ENCODE data around the gene FAM120A. TPM values are rescaled to one million over a fixed set of nuclear protein-coding genes. Genes with fewer than 3 reads are reported as not detected.

The FAM120A gene
- total RNA-seq, 1 experiment from 2014 or later, result 80.2 TPM

DNA sequence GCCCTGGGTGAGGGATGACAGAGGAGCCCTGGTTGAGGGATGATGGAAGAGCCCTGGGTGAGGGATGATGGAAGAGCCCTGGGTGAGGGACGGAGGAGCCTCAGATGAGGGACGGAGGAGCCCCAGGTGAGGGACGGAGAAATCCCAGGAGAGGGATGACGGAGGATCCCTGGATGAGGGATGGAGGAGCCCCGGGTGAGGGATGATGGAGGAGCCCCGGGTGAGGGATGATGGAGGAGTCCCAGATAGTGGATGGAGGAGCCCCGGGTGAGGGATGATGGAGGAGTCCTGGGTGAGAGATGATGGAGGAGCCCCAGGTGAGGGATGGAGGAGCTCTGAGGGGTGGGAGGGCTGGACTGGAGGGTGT lies 135.8 kb downstream of the FAM120A start:
- no peak for DNase-seq
- Histone ChIP-seq H3K9me3 (replicated peaks) (0 out of 2 replicates have a peak, but pooled peaks cover 8% of the 10 kb centered on the region), H3K27ac (no peak overlapping the region), H3K27me3 (no peaks in the 10 kb centered on the region), H3K4me1 (no peaks in the 10 kb centered on the region), H3K4me3 (no peak overlapping the region), H3K36me3 (no peaks in the 10 kb centered on the region)

DNA sequence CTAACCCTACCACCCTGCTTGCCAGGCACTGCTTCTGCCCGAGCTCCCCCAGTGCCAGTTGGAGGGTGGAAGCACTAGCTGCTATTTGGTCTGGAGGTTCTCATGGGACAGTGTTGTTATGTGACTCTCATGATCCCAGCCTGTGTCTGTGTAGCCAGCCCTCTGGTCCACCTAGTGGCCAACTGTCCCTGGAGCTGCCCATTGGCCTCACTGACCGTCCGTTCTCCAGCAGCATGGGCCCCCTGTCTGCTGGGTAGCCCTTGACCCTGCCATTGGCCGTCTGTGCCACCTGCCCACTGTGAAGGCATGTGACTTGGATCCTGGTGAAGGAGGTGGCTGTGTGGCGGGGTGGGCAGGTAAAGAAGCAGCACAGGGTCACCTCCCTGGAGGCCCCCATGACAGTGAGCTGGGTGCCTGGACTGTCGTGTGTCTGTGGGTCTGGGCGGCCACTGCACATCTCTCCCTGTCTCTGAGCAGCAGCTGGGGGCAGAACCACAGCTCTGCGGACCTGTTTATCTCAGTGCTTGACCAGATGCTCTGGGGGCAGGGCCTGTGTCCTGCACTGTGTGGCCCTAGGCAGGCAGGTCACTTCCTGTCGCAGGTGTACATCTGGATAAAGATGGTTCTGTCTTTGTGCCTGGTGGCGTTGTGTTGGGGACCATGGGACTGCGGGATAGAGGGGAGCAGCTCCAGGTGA lies 136.3 kb downstream of the FAM120A start:
- DNase-seq, result no peak
- Histone ChIP-seq H3K36me3 (no peaks in the 10 kb centered on the region), H3K4me3 (no peak overlapping the region), H3K9me3 (replicated peaks) (0 out of 2 replicates have a peak, but pooled peaks cover 8% of the 10 kb centered on the region), H3K4me1 (no peaks in the 10 kb centered on the region), H3K27ac (no peak overlapping the region), H3K27me3 (no peaks in the 10 kb centered on the region)

DNA sequence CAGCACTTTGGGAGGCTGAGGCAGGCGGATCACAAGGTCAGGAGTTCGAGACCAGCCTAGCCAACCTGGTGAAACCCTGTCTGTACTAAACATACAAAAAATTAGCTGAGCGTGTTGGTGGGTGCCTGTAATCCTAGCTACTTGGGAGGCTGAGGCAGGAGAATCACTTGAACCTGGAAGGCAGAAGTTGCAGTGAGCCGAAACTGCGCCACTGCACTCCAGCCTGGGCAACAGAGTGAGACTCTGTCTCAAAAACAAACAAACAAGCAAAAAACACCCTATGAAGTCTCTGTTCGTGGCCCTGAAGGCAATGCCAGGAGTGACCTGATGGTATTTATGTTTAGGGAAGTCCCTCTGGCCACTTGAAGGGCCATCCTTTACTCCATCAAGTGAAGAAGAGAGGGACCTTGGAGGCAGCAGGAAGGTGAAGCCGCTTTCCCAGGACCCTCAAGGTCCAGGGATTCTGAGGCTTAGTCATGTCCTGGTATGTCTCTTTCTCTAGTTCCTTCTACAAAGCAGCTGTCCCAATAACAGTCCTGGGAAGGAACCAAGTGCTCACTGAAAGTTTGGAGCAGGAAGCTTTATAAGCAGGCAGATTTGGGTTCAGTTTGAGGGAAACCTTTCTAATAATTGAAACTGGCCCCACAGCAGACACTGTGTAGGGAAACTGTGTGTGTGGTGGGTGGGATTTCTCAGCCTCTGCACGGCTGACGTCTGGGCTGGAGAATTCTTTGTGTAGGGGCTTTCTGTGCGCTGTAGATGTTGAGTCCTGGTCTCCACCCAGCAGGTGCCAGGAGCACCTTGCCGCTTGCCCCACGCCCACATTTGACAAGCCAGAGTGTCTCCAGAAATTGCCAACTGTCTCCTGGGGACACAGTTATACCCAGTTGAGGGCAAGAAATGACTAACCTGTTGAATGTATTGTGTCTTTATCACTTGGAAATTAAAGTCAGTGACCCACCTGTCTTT lies 137.4 kb downstream of the FAM120A start:
- no peak overlapping the region for H3K27ac ChIP-seq
- no peaks in the 10 kb centered on the region for H3K4me1 ChIP-seq

DNA sequence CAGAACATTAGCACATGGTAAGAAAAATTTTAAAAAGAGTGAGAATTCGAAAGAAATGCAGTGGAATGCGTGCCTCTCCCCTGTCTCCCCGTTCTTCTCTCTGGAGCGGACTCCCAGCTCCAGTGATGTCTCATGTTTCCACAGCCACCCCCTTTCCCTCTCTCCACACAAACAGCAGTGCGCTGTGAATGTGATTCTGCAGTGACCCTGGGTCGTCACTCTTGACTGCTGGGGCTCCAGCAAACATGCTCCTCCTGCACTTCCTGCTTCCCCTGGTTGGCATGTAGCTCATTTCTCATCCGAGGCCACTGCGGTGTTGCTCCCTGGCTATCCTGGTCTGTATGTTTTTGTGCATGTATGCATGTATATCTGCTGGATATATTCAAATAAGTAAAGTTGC lies 138.2 kb downstream of the FAM120A start:
- Histone ChIP-seq H3K9me3 (replicated peaks) (0 out of 2 replicates have a peak, but pooled peaks cover under 1% of the 10 kb centered on the region), H3K36me3 (no peaks in the 10 kb centered on the region), H3K27me3 (no peaks in the 10 kb centered on the region), H3K27ac (no peak overlapping the region), H3K4me3 (no peak overlapping the region), H3K4me1 (no peaks in the 10 kb centered on the region)
- peak in 1 of 2 experiments; percentile 29 for DNase-seq

More for the DNA sequence above, 137.4 kb downstream of the FAM120A start:
- DNase-seq, result no peak
- H3K27me3 ChIP-seq, result no peaks in the 10 kb centered on the region
- no peak overlapping the region for H3K4me3 ChIP-seq
- 0 out of 2 replicates have a peak, but pooled peaks cover 5% of the 10 kb centered on the region for H3K9me3 ChIP-seq (replicated peaks)
- no peaks in the 10 kb centered on the region for H3K36me3 ChIP-seq

DNA sequence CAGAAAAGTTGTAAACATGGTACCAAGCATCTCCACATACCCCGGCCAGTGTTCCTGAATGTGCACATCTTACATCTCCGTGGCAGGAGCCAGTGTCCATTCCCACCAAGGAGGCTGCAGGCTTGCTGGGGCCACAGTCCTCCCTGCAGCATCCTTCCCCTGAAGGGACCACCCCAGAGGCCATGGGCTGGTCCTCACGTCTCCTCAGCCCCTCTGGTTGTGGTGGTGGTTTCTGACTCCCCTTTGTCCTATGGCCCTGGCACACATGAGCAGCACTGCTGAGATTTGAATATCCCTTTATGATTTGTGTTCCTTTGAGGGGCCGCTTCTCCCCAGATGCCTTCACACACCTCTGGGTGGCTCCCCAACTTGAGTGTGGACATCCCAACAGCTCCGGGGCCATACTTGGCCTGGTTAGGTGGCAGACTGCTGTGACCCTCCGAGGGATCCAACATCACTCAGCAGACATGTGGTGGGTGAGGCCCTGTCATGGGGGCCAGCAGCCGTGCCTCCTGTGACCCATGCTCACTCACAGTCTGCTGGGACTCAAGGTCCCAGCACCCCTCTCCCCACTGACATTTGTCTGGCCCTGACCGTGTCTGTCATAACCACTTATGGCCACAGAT lies 139.2 kb downstream of the FAM120A start:
- H3K27ac ChIP-seq, result no peak overlapping the region
- no peak for DNase-seq

DNA sequence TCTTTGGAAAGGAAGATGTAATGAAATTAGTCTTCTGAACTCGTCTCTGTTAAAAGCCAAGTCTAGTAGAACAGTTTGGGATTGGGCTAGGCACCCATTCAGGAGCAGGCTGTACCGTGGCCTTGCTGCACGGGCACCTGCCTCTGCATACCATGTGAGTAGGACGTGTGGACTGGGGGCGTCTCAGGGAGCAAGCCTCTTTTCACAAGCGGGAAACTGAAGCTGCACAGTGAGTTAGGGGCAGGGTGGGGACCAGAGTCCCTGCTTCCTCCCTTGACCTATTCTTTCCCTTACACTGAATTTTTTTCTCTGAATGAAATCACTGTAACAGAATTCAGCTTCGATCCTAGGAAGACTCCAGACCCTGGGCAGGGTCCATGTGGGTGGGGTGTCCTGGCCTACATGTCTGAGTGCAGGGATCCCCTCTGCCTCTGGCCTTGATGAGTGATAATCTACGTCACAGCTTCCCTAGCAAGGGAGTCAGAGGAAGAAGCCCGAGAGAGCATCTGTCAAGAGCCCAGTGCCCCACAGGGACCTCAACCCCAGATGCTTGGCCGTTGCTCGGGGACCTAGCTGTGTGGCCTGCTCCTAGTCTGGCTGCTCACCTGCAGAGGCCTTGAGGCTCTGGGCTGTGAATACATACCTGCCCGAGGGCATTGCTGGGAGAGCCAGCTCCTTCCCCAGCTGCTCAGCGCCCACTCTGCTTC lies 140.0 kb downstream of the FAM120A start:
- Histone ChIP-seq H3K27ac (no peak overlapping the region), H3K27me3 (no peaks in the 10 kb centered on the region), H3K4me1 (no peaks in the 10 kb centered on the region), H3K9me3 (replicated peaks) (no peaks in the 10 kb centered on the region), H3K36me3 (peaks cover 5% of the 10 kb centered on the region), H3K4me3 (no peak overlapping the region)
- no peak for DNase-seq

More for the DNA sequence above, 139.2 kb downstream of the FAM120A start:
- H3K27me3 ChIP-seq, result no peaks in the 10 kb centered on the region
- no peaks in the 10 kb centered on the region for H3K9me3 ChIP-seq (replicated peaks)
- H3K4me3 ChIP-seq, result no peak overlapping the region
- H3K36me3 ChIP-seq, result peaks cover 4% of the 10 kb centered on the region
- H3K4me1 ChIP-seq, result no peaks in the 10 kb centered on the region

DNA sequence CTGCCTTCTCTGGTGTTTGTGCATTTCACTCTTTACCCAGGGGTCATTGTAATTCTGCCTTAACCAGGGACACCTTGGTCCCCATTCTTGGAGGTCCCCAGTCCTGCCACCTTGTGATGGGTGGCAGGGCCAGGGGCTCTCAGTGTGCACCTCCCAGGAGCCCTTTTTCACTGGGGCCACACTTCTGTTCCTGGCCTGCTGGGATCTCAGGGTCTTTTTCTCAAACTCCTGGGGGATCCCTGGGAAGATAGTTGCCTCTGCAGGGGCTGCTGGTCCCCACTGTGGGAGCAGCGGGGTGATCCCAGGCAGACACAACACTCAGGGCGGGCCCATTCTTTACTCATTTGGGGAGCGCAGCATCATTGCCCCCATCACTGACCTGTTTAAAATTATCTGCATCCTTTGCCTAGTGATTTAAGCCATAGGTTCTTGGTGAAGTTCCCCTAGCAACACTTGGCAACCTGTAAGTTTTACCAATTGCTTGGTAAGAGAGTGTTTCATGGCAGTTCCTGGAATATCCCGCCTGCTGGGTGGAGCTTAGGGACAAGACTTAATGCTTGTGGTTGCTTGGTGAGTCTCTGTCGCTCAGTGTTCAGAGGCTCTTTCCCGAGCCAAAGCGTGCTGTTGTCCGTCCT lies 140.6 kb downstream of the FAM120A start:
- no peak for DNase-seq
- no peaks in the 10 kb centered on the region for H3K4me1 ChIP-seq
- no peak overlapping the region for H3K27ac ChIP-seq

DNA sequence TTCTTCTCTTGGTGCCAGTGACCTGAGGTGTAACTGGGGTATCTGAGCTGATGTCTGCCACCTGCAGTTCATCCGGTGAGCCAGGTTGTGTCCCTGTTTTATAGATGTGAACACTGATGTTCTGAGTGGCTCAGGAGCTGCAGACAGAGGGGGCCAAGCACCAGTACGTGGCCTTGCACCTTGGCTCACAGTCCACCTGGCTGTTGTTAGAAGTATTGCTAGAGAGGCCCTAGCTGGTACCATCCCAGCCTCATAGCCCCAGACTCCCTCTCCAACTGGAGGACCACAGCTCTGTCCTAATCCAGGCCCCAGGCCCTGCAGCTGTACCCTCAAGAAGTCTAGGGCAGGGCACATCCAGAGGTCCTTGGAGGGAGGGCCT lies 141.1 kb downstream of the FAM120A start:
- H3K36me3 ChIP-seq, result peaks cover 5% of the 10 kb centered on the region
- H3K4me3 ChIP-seq, result no peak overlapping the region
- H3K27me3 ChIP-seq, result no peaks in the 10 kb centered on the region
- H3K9me3 ChIP-seq (replicated peaks), result no peaks in the 10 kb centered on the region
- DNase-seq, result no peak
- no peak overlapping the region for H3K27ac ChIP-seq
- no peaks in the 10 kb centered on the region for H3K4me1 ChIP-seq

More for the DNA sequence above, 140.6 kb downstream of the FAM120A start:
- no peak overlapping the region for H3K4me3 ChIP-seq
- no peaks in the 10 kb centered on the region for H3K9me3 ChIP-seq (replicated peaks)
- H3K36me3 ChIP-seq, result peaks cover 5% of the 10 kb centered on the region
- no peaks in the 10 kb centered on the region for H3K27me3 ChIP-seq

DNA sequence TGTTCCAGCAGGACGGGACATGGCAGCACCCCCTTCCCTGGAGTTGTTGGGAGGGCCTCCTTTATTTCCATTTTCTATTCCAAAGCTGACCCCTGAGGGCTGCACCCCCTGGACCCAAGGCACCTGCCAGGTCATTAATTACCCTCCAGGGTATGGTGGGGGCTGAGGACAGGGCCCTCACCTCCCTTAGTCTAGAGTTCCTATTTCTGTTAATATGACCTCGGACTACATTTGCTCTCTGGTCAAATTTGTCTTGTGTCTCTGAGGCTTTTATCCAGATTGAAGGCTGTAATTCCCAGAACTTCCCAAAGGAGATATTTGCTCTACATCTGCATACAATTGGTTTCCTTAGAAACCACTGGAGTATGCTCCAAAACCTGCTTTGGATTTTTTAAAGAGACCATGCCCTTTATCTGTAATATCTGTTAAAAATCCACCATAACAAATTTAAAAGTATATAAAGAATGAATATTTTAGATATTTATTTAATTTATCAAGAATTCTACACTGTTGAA lies 141.7 kb downstream of the FAM120A start:
- Histone ChIP-seq H3K4me3 (no peak overlapping the region), H3K27me3 (no peaks in the 10 kb centered on the region), H3K27ac (no peak overlapping the region), H3K4me1 (no peaks in the 10 kb centered on the region), H3K36me3 (peaks cover 5% of the 10 kb centered on the region), H3K9me3 (replicated peaks) (no peaks in the 10 kb centered on the region)
- no peak for DNase-seq

DNA sequence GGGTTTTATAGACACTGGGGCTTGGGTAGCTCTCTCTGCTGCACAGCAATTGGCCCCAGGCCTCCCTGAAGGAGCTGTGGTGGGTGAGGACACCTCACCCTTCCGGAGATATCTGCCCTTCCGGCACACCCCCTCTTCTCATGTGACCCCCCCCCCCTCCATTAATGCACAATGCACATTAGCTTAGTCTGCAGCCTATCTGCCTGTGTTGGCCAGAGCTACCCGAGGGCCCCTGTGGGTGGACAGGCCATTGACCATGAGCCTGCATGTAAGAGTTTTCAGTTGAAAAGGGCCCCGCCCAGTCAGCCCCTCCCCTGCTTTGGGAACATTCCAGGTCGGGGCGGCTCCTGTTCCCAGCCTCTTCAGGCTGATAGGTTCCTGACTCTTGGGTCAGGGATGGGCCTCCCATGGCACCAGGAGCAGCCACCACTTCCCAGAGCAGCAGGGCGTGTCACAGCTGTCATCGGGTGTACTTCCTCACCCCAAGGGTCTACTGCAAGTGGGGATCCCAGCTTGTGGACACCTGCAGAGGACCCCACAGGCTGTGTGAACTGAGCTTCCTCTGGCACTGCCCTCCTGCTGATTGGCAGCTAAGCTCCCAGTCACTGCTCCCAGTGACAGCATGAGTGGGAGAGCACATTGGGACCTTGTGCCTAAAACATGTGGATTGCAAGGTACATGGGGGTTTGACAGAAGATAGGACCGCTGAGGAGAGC lies 142.7 kb downstream of the FAM120A start:
- no peaks in the 10 kb centered on the region for H3K27me3 ChIP-seq
- H3K36me3 ChIP-seq, result peaks cover 5% of the 10 kb centered on the region
- H3K4me3 ChIP-seq, result no peak overlapping the region
- no peak overlapping the region for H3K27ac ChIP-seq
- H3K9me3 ChIP-seq (replicated peaks), result no peaks in the 10 kb centered on the region
- DNase-seq, result no peak
- H3K4me1 ChIP-seq, result no peaks in the 10 kb centered on the region

DNA sequence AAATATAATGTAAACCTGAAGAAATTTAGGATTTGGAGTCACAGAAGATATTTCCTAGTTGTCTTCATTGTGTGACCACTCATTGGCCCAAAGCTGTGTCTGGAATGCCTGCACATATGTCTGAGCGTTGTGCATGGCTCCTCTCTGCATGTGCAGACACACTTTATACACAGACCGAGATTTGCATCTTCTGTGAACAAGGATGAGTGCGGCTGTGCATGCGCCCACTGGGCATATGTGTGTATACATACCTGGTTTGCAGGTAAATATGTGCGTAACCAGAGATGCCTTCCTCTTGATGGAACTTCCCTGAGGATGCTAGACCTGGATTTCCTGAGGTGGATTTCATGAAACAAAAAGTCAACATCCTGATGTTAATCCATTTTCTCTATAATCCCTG lies 144.0 kb downstream of the FAM120A start:
- Histone ChIP-seq H3K4me3 (no peak overlapping the region), H3K27me3 (no peaks in the 10 kb centered on the region), H3K36me3 (peaks cover 5% of the 10 kb centered on the region), H3K27ac (no peak overlapping the region), H3K4me1 (no peaks in the 10 kb centered on the region), H3K9me3 (replicated peaks) (no peaks in the 10 kb centered on the region)
- no peak for DNase-seq

DNA sequence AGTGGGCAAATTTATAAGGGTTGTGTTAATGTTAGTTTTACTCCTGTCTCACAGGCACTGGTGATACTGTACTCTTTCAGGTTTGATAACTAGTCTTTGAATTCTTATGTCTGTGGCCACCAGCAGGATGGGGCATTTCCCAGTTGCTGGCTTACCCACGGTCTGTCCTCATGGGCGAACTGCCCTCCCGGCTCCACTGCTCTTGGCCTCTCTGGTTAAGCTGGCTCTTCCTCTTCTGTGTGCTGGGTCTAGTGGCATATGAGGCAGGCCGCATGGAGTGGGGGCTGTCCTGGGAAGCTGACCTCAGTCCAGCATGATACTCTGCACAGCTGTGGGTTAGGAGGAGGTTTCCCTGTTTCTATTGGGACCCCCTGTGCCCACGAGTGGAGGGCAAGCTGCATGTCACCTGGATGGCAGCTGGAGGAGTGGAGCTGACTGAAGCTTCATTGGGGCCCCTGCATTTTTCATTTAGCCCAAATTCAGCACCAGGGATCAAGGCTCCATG lies 144.4 kb downstream of the FAM120A start:
- Histone ChIP-seq H3K36me3 (peaks cover 5% of the 10 kb centered on the region), H3K4me3 (no peak overlapping the region), H3K27ac (no peak overlapping the region), H3K4me1 (no peaks in the 10 kb centered on the region), H3K27me3 (no peaks in the 10 kb centered on the region), H3K9me3 (replicated peaks) (no peaks in the 10 kb centered on the region)
- DNase-seq, result no peak

DNA sequence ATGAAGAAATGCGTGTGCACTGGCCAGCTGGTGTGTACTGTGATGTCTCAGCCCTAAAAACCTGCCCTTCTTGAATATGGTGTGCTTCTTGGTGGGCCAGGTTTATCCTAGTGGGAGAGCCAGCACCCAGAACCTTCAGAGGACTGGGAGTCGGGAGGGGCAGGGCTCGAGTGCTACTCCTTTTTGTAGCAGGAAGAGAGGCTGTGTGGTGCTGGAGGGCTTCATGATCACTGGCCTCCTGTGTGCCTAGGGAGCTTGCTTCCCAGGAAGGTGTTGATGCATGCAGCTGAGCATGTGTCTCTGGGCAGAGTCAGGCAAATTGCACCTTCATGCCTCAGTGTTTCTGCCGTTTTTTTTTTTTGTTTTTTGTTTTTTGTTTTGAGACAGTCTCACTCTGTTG lies 144.9 kb downstream of the FAM120A start:
- H3K4me1 ChIP-seq, result no peaks in the 10 kb centered on the region
- no peak for DNase-seq
- no peak overlapping the region for H3K27ac ChIP-seq
- H3K9me3 ChIP-seq (replicated peaks), result no peaks in the 10 kb centered on the region
- H3K36me3 ChIP-seq, result peaks cover 5% of the 10 kb centered on the region
- H3K27me3 ChIP-seq, result no peaks in the 10 kb centered on the region
- no peak overlapping the region for H3K4me3 ChIP-seq

All from SJCRH30 (cell line).